ENCODE results near the gene MAST1. TPM values are rescaled to one million over a fixed set of nuclear protein-coding genes. Genes with fewer than 3 reads are reported as not detected.

The MAST1 gene
- total RNA-seq (2022; extraction: Qiagen RNA extraction; ENCODE audit: low read depth) = 1.9 to 2.9 TPM (median 2.2 TPM) in 5 replicates

DNA sequence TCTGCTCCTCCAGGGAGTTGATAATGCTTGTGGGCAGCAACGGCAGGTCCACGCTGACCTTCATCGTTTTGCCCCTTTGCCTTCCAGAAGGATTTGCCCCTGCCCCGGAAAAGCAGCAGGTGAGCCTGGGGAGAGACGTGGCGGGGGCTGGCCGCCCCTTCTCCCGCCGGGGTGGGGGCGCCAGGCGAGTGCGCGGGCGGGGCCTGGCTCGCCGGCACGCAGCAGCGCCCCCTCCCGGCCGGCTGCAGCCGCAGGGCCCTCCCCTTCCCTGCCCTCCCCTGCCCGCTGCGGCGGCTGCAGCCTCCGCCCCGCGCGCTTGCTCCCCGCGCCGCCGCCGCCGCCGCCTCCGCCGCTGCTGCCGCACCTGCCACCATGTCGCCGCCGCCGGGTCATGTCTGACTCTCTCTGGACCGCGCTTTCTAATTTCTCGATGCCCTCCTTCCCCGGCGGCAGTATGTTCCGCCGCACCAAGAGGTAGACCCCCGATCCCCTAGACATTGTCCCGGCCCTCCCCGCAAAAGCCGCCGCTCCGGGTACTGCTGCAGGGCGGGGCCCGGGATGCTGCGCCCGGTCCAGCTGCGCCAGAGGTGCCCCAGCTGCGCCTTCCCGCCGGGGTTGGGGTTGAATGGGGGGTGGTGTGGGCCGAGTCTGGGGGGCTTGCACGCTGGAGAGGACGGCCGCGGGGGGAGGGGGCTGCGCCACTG, at the start of gene MAST1:
Gene MAST1, plus strand, starts transcription at position 334 of the 704 bp plus-strand sequence. Its CDS starts 58 bp downstream, at position 392.

GRCh38 chr19:12791345-12792050, 46.8 kb upstream of the MAST1 start, which contains the start of gene JUNB:
Gene JUNB, plus strand, starts transcription at chr19:12791486. Its CDS starts 286 bp downstream, at chr19:12791772.

GRCh38 chr19:12801466-12802266, 36.6 kb upstream of the MAST1 start, which contains the start of the genes PRDX2 and THSD8:
Gene PRDX2, minus strand, starts transcription at chr19:12801800. Its CDS starts 539 bp downstream, at chr19:12801261.
Gene THSD8, plus strand, starts transcription at chr19:12802069. Its CDS starts 3 bp downstream, at chr19:12802072.

GRCh38 chr19:12806242-12807081, 31.9 kb upstream of the MAST1 start, which contains the start of gene RNASEH2A:
Gene RNASEH2A, plus strand, starts transcription at chr19:12806584. Its CDS starts 90 bp downstream, at chr19:12806674.

GRCh38 chr19:12834566-12834943, 3.8 kb upstream of the MAST1 start, which contains the start of gene RTBDN:
Gene RTBDN, minus strand, starts transcription at chr19:12834579. Its CDS starts 4,600 bp downstream, at chr19:12829979.

GRCh38 chr19:12881172-12881808, 43.0 kb downstream of the MAST1 start, which contains the start of gene DNASE2:
Gene DNASE2, minus strand, starts transcription at chr19:12881449. Its CDS starts 74 bp downstream, at chr19:12881375.

GRCh38 chr19:12886969-12887747, 48.8 kb downstream of the MAST1 start, which contains the start of gene KLF1:
Gene KLF1, minus strand, starts transcription at chr19:12887201. Its CDS starts 61 bp downstream, at chr19:12887140.

GRCh38 chr19:12890787-12891552, 52.7 kb downstream of the MAST1 start, which contains the start of gene GCDH:
Gene GCDH, plus strand, starts transcription at chr19:12891160. Its CDS starts 145 bp downstream, at chr19:12891305.

Other genes starting within 250 kb of the MAST1 start
- gene ZNF490, start 227.7 kb upstream of the MAST1 start, total RNA-seq (2022; extraction: Qiagen RNA extraction; ENCODE audit: low read depth) = 0.62 to 1.1 TPM (median 0.84 TPM) in 5 replicates
- 4.7 to 6.6 TPM (median 6.2 TPM) in 5 replicates for gene ZNF791, start 227.6 kb upstream of the MAST1 start, total RNA-seq (2022; extraction: Qiagen RNA extraction; ENCODE audit: low read depth)
- 19.1 to 24.4 TPM (median 20.1 TPM) in 5 replicates for gene MAN2B1, start 171.8 kb upstream of the MAST1 start, total RNA-seq (2022; extraction: Qiagen RNA extraction; ENCODE audit: low read depth)
- gene WDR83, start 171.7 kb upstream of the MAST1 start, total RNA-seq (2022; extraction: Qiagen RNA extraction; ENCODE audit: low read depth) = 9.0 to 11.7 TPM (median 10.3 TPM) in 5 replicates
- 38.6 to 51.8 TPM (median 48.5 TPM) in 5 replicates for gene DHPS, start 156.6 kb upstream of the MAST1 start, total RNA-seq (2022; extraction: Qiagen RNA extraction; ENCODE audit: low read depth)
- gene GNG14, start 150.5 kb upstream of the MAST1 start, total RNA-seq (2022; extraction: Qiagen RNA extraction; ENCODE audit: low read depth) = not detected in 5 replicates
- gene FBXW9, start 141.9 kb upstream of the MAST1 start, total RNA-seq (2022; extraction: Qiagen RNA extraction; ENCODE audit: low read depth) = 10.8 to 13.2 TPM (median 12.6 TPM) in 5 replicates
- 29.7 to 36.8 TPM (median 36.6 TPM) in 5 replicates for gene TNPO2, start 114.6 kb upstream of the MAST1 start, total RNA-seq (2022; extraction: Qiagen RNA extraction; ENCODE audit: low read depth)
- 135 to 200 TPM (median 176 TPM) in 5 replicates for gene TRIR, start 103.8 kb upstream of the MAST1 start, total RNA-seq (2022; extraction: Qiagen RNA extraction; ENCODE audit: low read depth)
- 78.4 to 98.3 TPM (median 91.2 TPM) in 5 replicates for gene GET3, start 101.0 kb upstream of the MAST1 start, total RNA-seq (2022; extraction: Qiagen RNA extraction; ENCODE audit: low read depth)
- gene BEST2, start 86.7 kb upstream of the MAST1 start, total RNA-seq (2022; extraction: Qiagen RNA extraction; ENCODE audit: low read depth) = 0.06 TPM in 1 of 5 replicates, not detected in the others
- 7.2 to 12.1 TPM (median 10.4 TPM) in 5 replicates for gene HOOK2, start 63.0 kb upstream of the MAST1 start, total RNA-seq (2022; extraction: Qiagen RNA extraction; ENCODE audit: low read depth)
- gene JUNB, start 47.0 kb upstream of the MAST1 start, total RNA-seq (2022; extraction: Qiagen RNA extraction; ENCODE audit: low read depth) = 96.9 to 138 TPM (median 119 TPM) in 5 replicates
- 0.59 to 0.91 TPM (median 0.74 TPM) in 5 replicates for gene PRDX2, start 36.7 kb upstream of the MAST1 start, total RNA-seq (2022; extraction: Qiagen RNA extraction; ENCODE audit: low read depth)
- 0.90 to 13.2 TPM (median 10.8 TPM) in 5 replicates for gene THSD8, start 36.4 kb upstream of the MAST1 start, total RNA-seq (2022; extraction: Qiagen RNA extraction; ENCODE audit: low read depth)
- gene RNASEH2A, start 31.9 kb upstream of the MAST1 start, total RNA-seq (2022; extraction: Qiagen RNA extraction; ENCODE audit: low read depth) = 37.4 to 49.2 TPM (median 44.4 TPM) in 5 replicates
- 0.24 to 0.26 TPM in 2 of 5 replicates, not detected in the others for gene RTBDN, start 3.9 kb upstream of the MAST1 start, total RNA-seq (2022; extraction: Qiagen RNA extraction; ENCODE audit: low read depth)
- gene DNASE2, start 42.9 kb downstream of the MAST1 start, total RNA-seq (2022; extraction: Qiagen RNA extraction; ENCODE audit: low read depth) = 26.8 to 32.2 TPM (median 29.9 TPM) in 5 replicates
- 0.06 TPM in 1 of 5 replicates, not detected in the others for gene KLF1, start 48.7 kb downstream of the MAST1 start, total RNA-seq (2022; extraction: Qiagen RNA extraction; ENCODE audit: low read depth)
- gene GCDH, start 52.6 kb downstream of the MAST1 start, total RNA-seq (2022; extraction: Qiagen RNA extraction; ENCODE audit: low read depth) = 7.9 to 10.8 TPM (median 8.8 TPM) in 5 replicates
- gene SYCE2, start 80.8 kb downstream of the MAST1 start, total RNA-seq (2022; extraction: Qiagen RNA extraction; ENCODE audit: low read depth) = 0.31 to 0.57 TPM (median 0.46 TPM) in 5 replicates
- gene FARSA, start 95.2 kb downstream of the MAST1 start, total RNA-seq (2022; extraction: Qiagen RNA extraction; ENCODE audit: low read depth) = 68.3 to 85.5 TPM (median 73.0 TPM) in 5 replicates
- 516 to 561 TPM (median 539 TPM) in 5 replicates for gene CALR, start 100.1 kb downstream of the MAST1 start, total RNA-seq (2022; extraction: Qiagen RNA extraction; ENCODE audit: low read depth)
- gene RAD23A, start 107.3 kb downstream of the MAST1 start, total RNA-seq (2022; extraction: Qiagen RNA extraction; ENCODE audit: low read depth) = 71.4 to 85.6 TPM (median 80.8 TPM) in 5 replicates
- 28.0 to 55.0 TPM (median 47.7 TPM) in 5 replicates for gene GADD45GIP1, start 118.7 kb downstream of the MAST1 start, total RNA-seq (2022; extraction: Qiagen RNA extraction; ENCODE audit: low read depth)
- gene DAND5, start 131.1 kb downstream of the MAST1 start, total RNA-seq (2022; extraction: Qiagen RNA extraction; ENCODE audit: low read depth) = 0.07 to 0.13 TPM (median 0.11 TPM) in 3 of 5 replicates, not detected in the others
- gene NFIX, start 157.0 kb downstream of the MAST1 start, total RNA-seq (2022; extraction: Qiagen RNA extraction; ENCODE audit: low read depth) = 4.0 to 5.8 TPM (median 4.2 TPM) in 5 replicates

Data from A549 treated with DMSO at 1 μM for 4 hours (cell line).